ENCODE data around the gene GLS.

Gene GLS

GRCh38 chr2:190913725-190914124 is 33.1 kb downstream of the GLS start:
- DNase-seq (ENCODE audit: low read depth in 1 of 2, low spot score in 1 of 2): no peak
- TF ChIP-seq POLR2AphosphoS5 (IDR thresholded peaks at IDR 0.05; ENCODE audit: low read depth): no peak
- no peak for TF ChIP-seq GABPA (IDR thresholded peaks at IDR 0.05; ENCODE audit: low read depth)
- TF ChIP-seq CTCF (IDR thresholded peaks at IDR 0.05; ENCODE audit: insufficient read depth, low read length): no peak
- no peak for TF ChIP-seq SPI1 (IDR thresholded peaks at IDR 0.05; ENCODE audit: borderline replicate concordance, low read depth)
- TF ChIP-seq REST (IDR thresholded peaks at IDR 0.05; ENCODE audit: insufficient replicate concordance, low read depth): no peak

GRCh38 chr2:190916829-190917228 is 36.2 kb downstream of the GLS start:
- no peaks in the 10 kb centered on the region for H3K27me3 ChIP-seq (ENCODE audit: insufficient read depth, poor library complexity, severe bottlenecking)
- DNase-seq (ENCODE audit: low read depth in 1 of 2, low spot score in 1 of 2): no peak
- no peak overlapping the region for H3K4me3 ChIP-seq (replicated peaks; ENCODE audit: insufficient read depth, low read length)
- no peak overlapping the region for H3K27ac ChIP-seq (replicated peaks)
- TF ChIP-seq GABPA (IDR thresholded peaks at IDR 0.05; ENCODE audit: low read depth) (no peak), SPI1 (IDR thresholded peaks at IDR 0.05; ENCODE audit: borderline replicate concordance, low read depth) (no peak), REST (IDR thresholded peaks at IDR 0.05; ENCODE audit: insufficient replicate concordance, low read depth) (no peak), CTCF (IDR thresholded peaks at IDR 0.05; ENCODE audit: insufficient read depth, low read length) (no peak), POLR2AphosphoS5 (IDR thresholded peaks at IDR 0.05; ENCODE audit: low read depth) (no peak)

More at GRCh38 chr2:190913725-190914124, 33.1 kb downstream of the GLS start:
- Histone ChIP-seq H3K27ac (replicated peaks) (no peak overlapping the region), H3K27me3 (ENCODE audit: insufficient read depth, poor library complexity, severe bottlenecking) (no peaks in the 10 kb centered on the region), H3K4me3 (replicated peaks; ENCODE audit: insufficient read depth, low read length) (no peak overlapping the region)

GRCh38 chr2:190920085-190920484 is 39.5 kb downstream of the GLS start:
- no peak overlapping the region for H3K27ac ChIP-seq (replicated peaks)
- no peaks in the 10 kb centered on the region for H3K27me3 ChIP-seq (ENCODE audit: insufficient read depth, poor library complexity, severe bottlenecking)
- DNase-seq (ENCODE audit: low read depth in 1 of 2, low spot score in 1 of 2): no peak
- TF ChIP-seq REST (IDR thresholded peaks at IDR 0.05; ENCODE audit: insufficient replicate concordance, low read depth) (no peak), GABPA (IDR thresholded peaks at IDR 0.05; ENCODE audit: low read depth) (no peak), POLR2AphosphoS5 (IDR thresholded peaks at IDR 0.05; ENCODE audit: low read depth) (no peak), SPI1 (IDR thresholded peaks at IDR 0.05; ENCODE audit: borderline replicate concordance, low read depth) (no peak), CTCF (IDR thresholded peaks at IDR 0.05; ENCODE audit: insufficient read depth, low read length) (no peak)
- no peak overlapping the region for H3K4me3 ChIP-seq (replicated peaks; ENCODE audit: insufficient read depth, low read length)
